Measurements from ENCODE around the gene MED1. TPM values are rescaled to one million over a fixed set of nuclear protein-coding genes. Genes with fewer than 3 reads are reported as not detected.
"Not testable (repeated sequence)": the region's sequence is repeated elsewhere in the genome, so short reads cannot be mapped to it uniquely, and the experiment has no call there.

Gene MED1
- total RNA-seq, 2 experiments from 2014 or later, result 51.8 to 55.0 TPM

DNA sequence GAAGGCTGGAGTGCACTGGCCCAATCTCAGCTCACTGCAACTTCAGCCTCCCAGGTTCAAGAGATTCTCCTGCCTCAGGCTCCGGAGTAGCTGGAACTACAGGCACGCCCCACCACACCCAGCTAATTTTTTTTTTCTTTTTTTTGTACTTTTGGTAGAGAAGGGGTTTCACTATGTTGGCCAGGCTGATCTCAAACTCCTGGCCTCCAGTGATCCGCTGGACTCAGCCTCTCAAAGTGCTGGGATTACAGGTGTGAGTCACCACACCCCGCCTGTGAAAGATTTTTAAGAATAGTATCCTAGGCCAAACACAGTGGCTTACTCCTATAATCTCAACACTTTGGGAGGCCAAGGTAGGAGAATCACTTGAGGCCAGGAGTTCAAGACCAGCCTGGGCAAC lies 83.3 kb downstream of the MED1 start:
- POLR2A ChIA-PET, result interaction anchor here (0.6 kb wide), 1 partner anchor 102 kb away, joined by 3 read pairs; no protein-coding TSS in a partner anchor
- H3K36me3 Mint-ChIP-seq; DNase-seq; H3K4me3 Mint-ChIP-seq; ATAC-seq (ENCODE audit: low read depth); H3K9me3 Mint-ChIP-seq; H3K4me1 Mint-ChIP-seq; H3K27me3 Mint-ChIP-seq; H3K27ac Mint-ChIP-seq: not testable (repeated sequence)

DNA sequence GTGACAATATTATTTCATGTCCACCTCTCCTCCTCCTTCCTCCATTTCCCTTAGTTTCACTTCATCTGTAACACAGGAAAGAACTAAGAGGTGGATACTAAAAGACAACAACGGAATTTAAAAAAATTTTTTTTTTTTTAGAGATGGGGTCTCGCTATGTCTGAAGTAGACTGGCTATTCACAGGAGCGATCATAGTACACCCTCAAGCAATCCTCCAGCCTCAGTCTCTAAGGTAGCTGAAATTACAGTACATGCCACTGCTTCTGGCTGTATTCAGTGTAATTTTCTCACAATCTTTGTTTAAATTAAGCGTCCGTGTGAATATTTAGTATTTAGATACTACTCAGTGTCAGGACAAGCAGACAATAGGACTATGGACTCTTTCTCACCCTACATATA lies 85.2 kb downstream of the MED1 start:
- no peaks in the 10 kb centered on the region for H3K27me3 Mint-ChIP-seq
- no peak for ATAC-seq (ENCODE audit: low read depth)

DNA sequence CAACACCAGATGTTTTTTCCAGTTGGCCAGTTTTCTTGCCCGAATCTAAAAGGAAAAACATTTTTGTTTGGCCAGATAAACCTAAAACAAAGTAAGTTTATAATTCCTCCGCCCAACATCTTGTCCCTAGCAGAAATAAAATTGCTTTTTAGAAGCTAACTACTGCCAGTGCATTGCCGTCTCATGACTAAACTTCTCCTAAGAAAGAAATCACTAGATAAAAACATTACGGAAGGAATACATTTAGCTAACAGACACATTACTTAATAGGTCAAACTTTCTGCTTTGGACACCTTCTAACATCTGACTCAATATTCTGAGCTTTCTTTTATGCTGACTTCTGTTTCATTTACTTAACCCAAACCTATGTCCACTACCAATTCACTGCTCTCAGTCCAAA lies 85.8 kb downstream of the MED1 start:
- ATAC-seq (ENCODE audit: low read depth) (no peak), DNase-seq (no peak)
- Mint-ChIP-seq H3K36me3 (no peaks in the 10 kb centered on the region), H3K27me3 (no peaks in the 10 kb centered on the region), H3K9me3 (no peaks in the 10 kb centered on the region), H3K4me1 (peaks cover 7% of the 10 kb centered on the region), H3K4me3 (no peak overlapping the region), H3K27ac (no peak overlapping the region)
- POLR2A ChIA-PET, result interaction anchor here (1.6 kb wide), 1 partner anchor 14 kb away, joined by 3 read pairs; no protein-coding TSS in a partner anchor

More for the DNA sequence above, 85.2 kb downstream of the MED1 start:
- DNase-seq, result no peak
- POLR2A ChIA-PET, result interaction anchor here (0.7 to 1.6 kb wide), 2 partner anchors 14 to 101 kb away, joined by 3 read pairs; no protein-coding TSS in a partner anchor
- H3K4me1 Mint-ChIP-seq, result peaks cover 4% of the 10 kb centered on the region
- no peak overlapping the region for H3K27ac Mint-ChIP-seq
- no peaks in the 10 kb centered on the region for H3K36me3 Mint-ChIP-seq
- no peaks in the 10 kb centered on the region for H3K9me3 Mint-ChIP-seq
- no peak overlapping the region for H3K4me3 Mint-ChIP-seq

DNA sequence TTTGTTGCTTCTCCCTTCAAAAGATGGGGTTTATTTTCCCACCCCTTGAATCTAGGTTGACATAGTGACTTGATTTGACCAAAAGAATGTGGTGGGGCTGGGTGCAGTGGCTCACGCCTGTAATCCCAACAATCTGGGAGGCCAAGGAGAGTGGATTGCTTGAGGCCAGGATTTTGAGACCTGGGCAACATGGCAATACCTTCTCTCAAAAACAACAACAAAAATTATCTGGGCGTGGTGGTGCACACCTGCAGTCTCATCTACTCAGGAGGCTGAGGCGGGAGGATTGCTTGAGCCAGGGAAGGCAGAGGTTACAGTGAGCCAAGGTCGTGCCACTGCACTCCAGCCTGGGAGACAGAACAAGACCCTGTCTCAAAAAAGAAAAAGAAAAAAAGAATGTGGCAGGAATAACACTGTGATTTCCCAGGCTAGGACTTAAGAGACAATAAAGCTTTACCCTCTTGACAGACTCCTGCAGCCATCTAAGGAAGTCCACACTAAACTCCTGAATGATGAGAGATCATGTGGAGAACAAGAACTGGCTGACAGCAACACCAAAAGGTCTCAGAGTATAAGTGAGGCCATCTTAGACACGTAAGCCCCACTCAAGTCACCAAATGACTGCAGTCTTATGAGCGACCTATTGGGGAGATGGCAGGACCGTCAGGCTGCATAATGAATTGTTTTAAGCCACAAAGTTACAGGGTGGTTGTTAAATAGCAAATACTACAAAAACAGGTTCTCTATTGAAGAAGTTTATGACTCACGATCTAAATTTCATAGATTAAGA lies 86.6 kb downstream of the MED1 start:
- no peaks in the 10 kb centered on the region for H3K27me3 Mint-ChIP-seq
- H3K36me3 Mint-ChIP-seq, result no peaks in the 10 kb centered on the region
- ATAC-seq (ENCODE audit: low read depth) (no peak), DNase-seq (no peak)
- no peaks in the 10 kb centered on the region for H3K9me3 Mint-ChIP-seq
- peaks cover 9% of the 10 kb centered on the region for H3K4me1 Mint-ChIP-seq
- POLR2A ChIA-PET, result no interaction called here
- no peak overlapping the region for H3K4me3 Mint-ChIP-seq
- H3K27ac Mint-ChIP-seq, result no peak overlapping the region

DNA sequence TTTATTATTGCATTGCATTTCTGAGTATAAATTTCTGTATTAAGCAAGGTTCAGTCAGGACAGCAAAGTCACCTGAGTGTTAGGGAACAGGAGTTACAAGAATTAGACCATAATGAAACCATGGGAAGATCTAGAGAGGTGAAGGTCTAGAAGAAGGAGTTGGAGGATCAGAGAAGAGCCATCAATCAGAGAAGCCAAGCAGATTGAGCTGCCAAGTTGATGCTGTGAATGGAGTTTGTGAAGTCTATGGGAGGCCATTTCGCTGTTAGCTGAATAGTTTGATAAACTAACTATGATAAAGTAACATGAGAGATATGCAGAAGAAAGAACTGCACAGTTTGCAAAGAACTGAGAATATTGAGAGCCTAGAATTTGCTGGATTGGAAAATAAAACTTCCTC lies 90.0 kb downstream of the MED1 start:
- Mint-ChIP-seq H3K9me3 (no peaks in the 10 kb centered on the region), H3K4me1 (peaks cover 6% of the 10 kb centered on the region), H3K36me3 (no peaks in the 10 kb centered on the region), H3K27ac (no peak overlapping the region), H3K4me3 (no peak overlapping the region), H3K27me3 (no peaks in the 10 kb centered on the region)
- ATAC-seq (ENCODE audit: low read depth) (no peak), DNase-seq (no peak)
- POLR2A ChIA-PET, result interaction anchor here (0.6 kb wide), 1 partner anchor 806 kb away, joined by 4 read pairs; no protein-coding TSS in a partner anchor

DNA sequence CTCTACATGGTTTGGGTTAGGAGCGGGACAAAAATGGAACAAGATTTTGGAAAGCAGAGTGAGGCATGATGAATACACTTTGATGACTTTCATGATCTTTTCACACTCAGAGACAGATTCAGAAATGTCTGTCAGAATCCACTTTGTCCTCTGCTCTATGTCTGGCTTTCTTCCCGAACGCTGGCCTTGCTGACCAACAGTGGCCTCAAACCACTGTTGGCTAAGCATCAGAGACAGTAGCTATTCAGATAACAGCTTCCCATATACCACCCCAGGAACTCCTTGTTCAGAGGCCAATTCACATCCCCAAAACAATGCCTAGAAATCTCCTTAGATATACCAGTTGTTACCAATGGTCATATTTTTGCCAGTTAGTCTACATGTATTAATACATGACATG lies 90.5 kb downstream of the MED1 start:
- no peak overlapping the region for H3K27ac Mint-ChIP-seq
- POLR2A ChIA-PET, result no interaction called here
- no peaks in the 10 kb centered on the region for H3K36me3 Mint-ChIP-seq
- peaks cover 5% of the 10 kb centered on the region for H3K4me1 Mint-ChIP-seq
- no peaks in the 10 kb centered on the region for H3K9me3 Mint-ChIP-seq
- ATAC-seq (ENCODE audit: low read depth) (no peak), DNase-seq (no peak)
- H3K27me3 Mint-ChIP-seq, result no peaks in the 10 kb centered on the region
- H3K4me3 Mint-ChIP-seq, result no peak overlapping the region

DNA sequence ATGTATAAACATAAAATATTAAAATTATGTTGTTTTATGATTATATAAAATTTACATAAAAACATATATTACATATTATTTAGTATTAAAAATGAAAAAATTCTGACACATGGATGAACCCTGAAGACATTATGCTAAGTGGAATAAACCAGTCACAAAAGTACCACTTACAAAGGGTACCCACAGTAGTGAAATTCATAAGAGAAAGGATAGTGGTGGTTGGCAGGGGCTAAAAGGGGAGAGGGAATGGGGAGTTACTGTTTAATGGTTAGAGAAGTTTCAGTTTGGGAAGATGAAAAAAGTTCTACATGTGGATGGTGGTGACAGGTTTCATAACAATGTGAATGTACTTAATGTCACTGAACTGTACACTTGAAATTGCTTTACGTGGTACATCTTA lies 91.1 kb downstream of the MED1 start:
- POLR2A ChIA-PET, result no interaction called here
- H3K36me3 Mint-ChIP-seq, result no peaks in the 10 kb centered on the region
- no peaks in the 10 kb centered on the region for H3K9me3 Mint-ChIP-seq
- H3K27ac Mint-ChIP-seq, result no peak overlapping the region
- no peak for ATAC-seq (ENCODE audit: low read depth)
- DNase-seq, result no peak
- H3K27me3 Mint-ChIP-seq, result no peaks in the 10 kb centered on the region
- peaks cover 5% of the 10 kb centered on the region for H3K4me1 Mint-ChIP-seq
- no peak overlapping the region for H3K4me3 Mint-ChIP-seq

DNA sequence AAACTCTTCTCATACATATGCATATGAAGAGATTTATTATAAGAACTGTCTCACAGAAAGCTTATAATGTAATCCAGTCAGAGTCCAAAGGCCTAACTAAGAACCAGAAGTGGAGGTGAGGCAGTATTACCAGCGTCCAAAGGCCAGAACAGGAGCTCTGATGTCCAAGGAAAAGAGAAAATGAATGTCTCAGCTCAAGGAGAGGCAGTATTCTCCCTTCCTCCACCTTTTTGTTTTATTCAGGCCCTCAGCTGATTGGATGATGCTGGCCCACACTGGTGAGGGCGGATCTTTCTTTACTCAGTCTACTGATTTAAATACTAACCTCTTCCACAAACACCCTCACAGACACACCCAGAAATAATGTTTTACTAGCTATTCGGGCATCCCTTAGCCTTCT lies 93.1 kb downstream of the MED1 start:
- Mint-ChIP-seq H3K36me3 (no peaks in the 10 kb centered on the region), H3K4me1 (peaks cover 5% of the 10 kb centered on the region), H3K4me3 (no peak overlapping the region), H3K9me3 (no peaks in the 10 kb centered on the region), H3K27me3 (no peaks in the 10 kb centered on the region), H3K27ac (no peak overlapping the region)
- POLR2A ChIA-PET, result no interaction called here
- no peak for ATAC-seq (ENCODE audit: low read depth)
- DNase-seq, result no peak

DNA sequence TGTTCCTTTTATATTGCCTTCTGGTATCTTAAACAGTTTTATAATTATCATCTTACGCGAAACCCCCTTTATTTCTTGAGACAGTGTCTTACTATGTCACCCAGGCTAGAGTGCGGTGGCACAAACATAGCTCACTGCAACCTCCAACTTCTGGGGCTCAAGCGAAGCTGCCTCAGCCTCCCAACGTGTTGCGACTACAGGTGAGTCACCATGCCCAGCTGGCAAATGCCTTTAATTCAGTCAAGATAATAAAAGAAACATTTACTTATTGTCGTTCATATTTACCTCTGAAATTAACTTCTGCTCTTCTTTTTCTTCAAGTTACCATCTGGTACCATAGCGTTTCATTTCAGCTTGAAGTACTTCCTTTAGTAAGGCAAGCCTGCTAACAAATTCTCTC lies 93.6 kb downstream of the MED1 start:
- DNase-seq, result no peak
- Mint-ChIP-seq H3K4me3 (no peak overlapping the region), H3K4me1 (peaks cover 5% of the 10 kb centered on the region), H3K36me3 (no peaks in the 10 kb centered on the region), H3K27me3 (no peaks in the 10 kb centered on the region), H3K27ac (no peak overlapping the region), H3K9me3 (no peaks in the 10 kb centered on the region)
- POLR2A ChIA-PET, result no interaction called here
- no peak for ATAC-seq (ENCODE audit: low read depth)

Other genes starting within 250 kb of the MED1 start
- not detected for gene STAC2, start 225.3 kb downstream of the MED1 start, total RNA-seq
- gene FBXL20, start 49.6 kb downstream of the MED1 start, total RNA-seq, result 10 to 100 TPM; 20.0 to 21.0 TPM
- 10 to 100 TPM; 86.6 to 87.6 TPM for gene CDK12, start 10.2 kb upstream of the MED1 start, total RNA-seq
- gene NEUROD2, start 156.7 kb upstream of the MED1 start, total RNA-seq, result not detected
- not detected for gene PPP1R1B, start 175.7 kb upstream of the MED1 start, total RNA-seq
- 10 to 100 TPM; 96.3 to 96.5 TPM for gene STARD3, start 185.9 kb upstream of the MED1 start, total RNA-seq
- gene TCAP, start 214.1 kb upstream of the MED1 start, total RNA-seq, result 1 to 10 TPM; 2.7 to 3.2 TPM
- not detected for gene PNMT, start 217.2 kb upstream of the MED1 start, total RNA-seq
- gene PGAP3, start 236.8 kb upstream of the MED1 start, total RNA-seq, result 10 to 100 TPM; 18.3 to 23.9 TPM
- 1 to 10 TPM; 6.4 to 6.6 TPM for gene ERBB2, start 248.8 kb upstream of the MED1 start, total RNA-seq

All from activated naive CD8-positive, alpha-beta T cell treated with anti-CD3 and anti-CD28 coated beads, Interleukin-2, amount 10 ng/mL, durations not matched to agents 7 days and 5 days (primary cell).